HCT116 (cell line): ENCODE results near the gene HRG.

ENCODE experiments used
- EGR1 ChIP-seq: IDR thresholded peaks from 2 replicates; pipeline ENCODE4 v1.6.1; 2012; ENCODE audit warnings: low read depth
- EZH2 ChIP-seq: fragments of 200-600 bp; sonication (generic); IDR thresholded peaks from 2 replicates; pipeline ENCODE4 v1.6.1; 2017; ENCODE audit warnings: antibody characterized with exemption, mixed run types
- EZH2phosphoT487 ChIP-seq: fragments of 200-600 bp; IDR thresholded peaks from 2 replicates; pipeline ENCODE4 v1.6.1; 2018; ENCODE audit warnings: antibody characterized with exemption, borderline replicate concordance
- FOSL1 ChIP-seq: IDR thresholded peaks from 2 replicates; pipeline ENCODE4 v1.6.1; 2012; ENCODE audit warnings: low read depth
- JUND ChIP-seq: IDR thresholded peaks from 2 replicates; pipeline ENCODE4 v1.6.1; 2012
- RAD21 ChIP-seq: IDR thresholded peaks from 2 replicates; pipeline ENCODE4 v1.6.1; 2012; ENCODE audit warnings: low read depth, mild to moderate bottlenecking
- SP1 ChIP-seq: IDR thresholded peaks from 2 replicates; pipeline ENCODE4 v1.6.1; 2012; ENCODE audit warnings: low read depth
- TCF7L2 ChIP-seq: IDR thresholded peaks from 2 replicates; pipeline ENCODE4 v1.7.0; 2011; ENCODE audit warnings: borderline replicate concordance, inconsistent platforms; ENCODE audit not compliant: insufficient read depth, insufficient read length; ENCODE audit errors: extremely low read depth
- TF ChIP-seq, protein P1 (sequence below), 3 experiments: fragments of 200-600 bp in 1 of 3; sonication (generic) in 1 of 3; IDR thresholded peaks in 2 of 3; conservative IDR thresholded peaks in 1 of 3; 2 replicates each; pipeline ENCODE4 v1.5.1; 2012 to 2017; ENCODE audit warnings: low read depth in 2 of 3, low read length in 2 of 3, antibody characterized with exemption in 1 of 3, borderline replicate concordance in 1 of 3, control low read depth in 1 of 3, mild to moderate bottlenecking in 1 of 3, mixed read lengths in 1 of 3, mixed run types in 1 of 3, moderate library complexity in 1 of 3; ENCODE audit not compliant: insufficient read depth in 1 of 3
- TF ChIP-seq, protein P2 (sequence below): IDR thresholded peaks from 2 replicates; pipeline ENCODE4 v1.6.1; 2012
- TF ChIP-seq, protein P3 (sequence below): IDR thresholded peaks from 2 replicates; pipeline ENCODE4 v1.6.1; 2012; ENCODE audit warnings: low read depth

DNA sequence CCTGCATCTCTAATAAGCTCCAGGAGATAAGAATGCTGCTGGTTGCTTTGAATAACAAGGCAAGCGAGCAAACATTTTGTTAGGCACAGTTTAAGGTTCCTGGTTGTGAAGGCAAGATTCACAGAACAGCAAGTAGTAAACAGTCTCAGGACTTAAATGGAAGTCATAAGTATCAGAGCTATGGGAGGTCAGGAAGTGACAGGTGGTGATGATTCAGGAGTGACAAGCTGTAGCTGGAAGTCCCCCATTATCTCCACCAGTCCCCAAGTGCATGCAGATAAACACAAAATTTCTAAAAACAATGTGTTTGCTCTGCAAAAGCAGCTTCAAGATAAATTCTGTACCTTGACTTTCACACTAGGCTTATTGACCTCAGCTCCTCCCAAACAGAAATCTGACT is 22.3 kb upstream of the HRG start:
- TF ChIP-seq FOSL1 = no peak
- TF ChIP-seq, protein P1, sequence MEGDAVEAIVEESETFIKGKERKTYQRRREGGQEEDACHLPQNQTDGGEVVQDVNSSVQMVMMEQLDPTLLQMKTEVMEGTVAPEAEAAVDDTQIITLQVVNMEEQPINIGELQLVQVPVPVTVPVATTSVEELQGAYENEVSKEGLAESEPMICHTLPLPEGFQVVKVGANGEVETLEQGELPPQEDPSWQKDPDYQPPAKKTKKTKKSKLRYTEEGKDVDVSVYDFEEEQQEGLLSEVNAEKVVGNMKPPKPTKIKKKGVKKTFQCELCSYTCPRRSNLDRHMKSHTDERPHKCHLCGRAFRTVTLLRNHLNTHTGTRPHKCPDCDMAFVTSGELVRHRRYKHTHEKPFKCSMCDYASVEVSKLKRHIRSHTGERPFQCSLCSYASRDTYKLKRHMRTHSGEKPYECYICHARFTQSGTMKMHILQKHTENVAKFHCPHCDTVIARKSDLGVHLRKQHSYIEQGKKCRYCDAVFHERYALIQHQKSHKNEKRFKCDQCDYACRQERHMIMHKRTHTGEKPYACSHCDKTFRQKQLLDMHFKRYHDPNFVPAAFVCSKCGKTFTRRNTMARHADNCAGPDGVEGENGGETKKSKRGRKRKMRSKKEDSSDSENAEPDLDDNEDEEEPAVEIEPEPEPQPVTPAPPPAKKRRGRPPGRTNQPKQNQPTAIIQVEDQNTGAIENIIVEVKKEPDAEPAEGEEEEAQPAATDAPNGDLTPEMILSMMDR (IDR thresholded peaks at IDR 0.05 in 2 of 3, conservative IDR thresholded peaks at IDR 0.05 in 1 of 3; ENCODE audit: borderline replicate concordance in 1 of 3, insufficient read depth in 1 of 3, low read depth in 2 of 3, low read length in 2 of 3) = no peak
- TF ChIP-seq SP1 = no peak
- TF ChIP-seq RAD21 = no peak
- no peak for TF ChIP-seq EGR1
- no peak for TF ChIP-seq JUND
- TF ChIP-seq, protein P2, sequence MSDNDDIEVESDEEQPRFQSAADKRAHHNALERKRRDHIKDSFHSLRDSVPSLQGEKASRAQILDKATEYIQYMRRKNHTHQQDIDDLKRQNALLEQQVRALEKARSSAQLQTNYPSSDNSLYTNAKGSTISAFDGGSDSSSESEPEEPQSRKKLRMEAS = no peak
- TF ChIP-seq, protein P3, sequence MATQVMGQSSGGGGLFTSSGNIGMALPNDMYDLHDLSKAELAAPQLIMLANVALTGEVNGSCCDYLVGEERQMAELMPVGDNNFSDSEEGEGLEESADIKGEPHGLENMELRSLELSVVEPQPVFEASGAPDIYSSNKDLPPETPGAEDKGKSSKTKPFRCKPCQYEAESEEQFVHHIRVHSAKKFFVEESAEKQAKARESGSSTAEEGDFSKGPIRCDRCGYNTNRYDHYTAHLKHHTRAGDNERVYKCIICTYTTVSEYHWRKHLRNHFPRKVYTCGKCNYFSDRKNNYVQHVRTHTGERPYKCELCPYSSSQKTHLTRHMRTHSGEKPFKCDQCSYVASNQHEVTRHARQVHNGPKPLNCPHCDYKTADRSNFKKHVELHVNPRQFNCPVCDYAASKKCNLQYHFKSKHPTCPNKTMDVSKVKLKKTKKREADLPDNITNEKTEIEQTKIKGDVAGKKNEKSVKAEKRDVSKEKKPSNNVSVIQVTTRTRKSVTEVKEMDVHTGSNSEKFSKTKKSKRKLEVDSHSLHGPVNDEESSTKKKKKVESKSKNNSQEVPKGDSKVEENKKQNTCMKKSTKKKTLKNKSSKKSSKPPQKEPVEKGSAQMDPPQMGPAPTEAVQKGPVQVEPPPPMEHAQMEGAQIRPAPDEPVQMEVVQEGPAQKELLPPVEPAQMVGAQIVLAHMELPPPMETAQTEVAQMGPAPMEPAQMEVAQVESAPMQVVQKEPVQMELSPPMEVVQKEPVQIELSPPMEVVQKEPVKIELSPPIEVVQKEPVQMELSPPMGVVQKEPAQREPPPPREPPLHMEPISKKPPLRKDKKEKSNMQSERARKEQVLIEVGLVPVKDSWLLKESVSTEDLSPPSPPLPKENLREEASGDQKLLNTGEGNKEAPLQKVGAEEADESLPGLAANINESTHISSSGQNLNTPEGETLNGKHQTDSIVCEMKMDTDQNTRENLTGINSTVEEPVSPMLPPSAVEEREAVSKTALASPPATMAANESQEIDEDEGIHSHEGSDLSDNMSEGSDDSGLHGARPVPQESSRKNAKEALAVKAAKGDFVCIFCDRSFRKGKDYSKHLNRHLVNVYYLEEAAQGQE = no peak
- TF ChIP-seq EZH2 = no peak
- no peak for TF ChIP-seq EZH2phosphoT487
- TF ChIP-seq TCF7L2 = no peak
